HG02970 (cell line): ENCODE data around the gene ANKRD18B.
"Not testable (repeated sequence)": the region's sequence is repeated elsewhere in the genome, so short reads cannot be mapped to it uniquely, and the experiment has no call there.

Experiments used
- ATAC-seq: cut with Tn5 transposase; IDR thresholded peaks from one replicate; pipeline ENCODE4 v1.9.1; 2021; ENCODE audit warnings: mild to moderate bottlenecking, moderate library complexity, moderate number of reproducible peaks; ENCODE audit not compliant: unreplicated experiment, low FRiP score

Gene ANKRD18B

DNA sequence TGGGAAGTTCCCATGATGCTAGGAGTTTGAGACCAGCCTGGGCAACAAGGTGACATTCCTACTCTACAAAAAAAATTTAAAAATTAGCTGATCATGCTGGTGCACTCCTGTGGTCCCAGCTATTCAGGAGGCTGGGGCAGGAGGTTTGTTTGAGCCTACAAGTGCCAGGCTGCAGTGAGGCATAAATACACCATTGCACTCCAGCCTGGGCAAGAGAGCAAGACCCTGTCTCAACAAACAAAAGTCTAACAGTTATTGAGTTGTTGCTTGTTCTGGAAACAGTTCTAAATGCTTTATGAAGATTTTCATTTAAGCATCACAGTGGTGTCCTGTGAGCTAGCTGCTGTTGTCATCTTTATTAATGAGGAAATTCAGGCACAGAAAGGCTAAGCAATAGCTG lies 4.0 kb downstream of the ANKRD18B start:
- ATAC-seq, result not testable (repeated sequence)

DNA sequence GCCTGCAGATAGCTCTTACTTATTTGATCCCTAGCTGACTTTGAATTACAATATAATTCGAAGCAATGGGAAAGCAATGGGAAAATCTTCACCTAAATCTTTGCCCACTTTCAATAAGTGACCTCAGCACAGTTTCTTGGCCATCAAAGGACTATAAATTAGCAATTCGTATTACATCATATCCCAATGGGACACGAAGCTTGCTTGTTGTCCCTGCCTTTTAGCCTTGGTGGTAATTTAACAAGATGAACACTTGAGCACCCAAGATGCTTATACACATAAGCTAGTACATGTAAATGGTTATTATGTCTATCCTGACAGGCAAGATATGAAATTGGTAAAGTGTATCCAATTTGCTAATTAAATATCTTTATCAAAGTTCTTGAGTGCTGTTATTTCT lies 9.9 kb downstream of the ANKRD18B start:
- not testable (repeated sequence) for ATAC-seq

DNA sequence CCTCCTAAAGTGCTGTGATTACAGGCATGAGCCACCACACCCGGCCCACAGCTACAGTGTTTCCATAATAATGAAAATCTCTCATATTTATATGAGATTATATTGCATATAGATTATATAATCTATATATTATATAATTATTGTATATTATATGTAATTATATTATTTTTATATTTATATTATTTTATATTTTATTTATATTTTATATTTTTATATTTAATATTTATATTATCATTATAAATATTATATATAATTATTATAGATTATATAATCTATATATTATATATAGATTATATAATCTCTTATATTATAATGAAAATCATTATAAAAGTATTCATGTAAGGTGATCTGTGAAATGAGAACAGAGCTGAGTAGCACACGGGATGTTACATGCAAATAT lies 11.5 kb downstream of the ANKRD18B start:
- ATAC-seq, result no peak

DNA sequence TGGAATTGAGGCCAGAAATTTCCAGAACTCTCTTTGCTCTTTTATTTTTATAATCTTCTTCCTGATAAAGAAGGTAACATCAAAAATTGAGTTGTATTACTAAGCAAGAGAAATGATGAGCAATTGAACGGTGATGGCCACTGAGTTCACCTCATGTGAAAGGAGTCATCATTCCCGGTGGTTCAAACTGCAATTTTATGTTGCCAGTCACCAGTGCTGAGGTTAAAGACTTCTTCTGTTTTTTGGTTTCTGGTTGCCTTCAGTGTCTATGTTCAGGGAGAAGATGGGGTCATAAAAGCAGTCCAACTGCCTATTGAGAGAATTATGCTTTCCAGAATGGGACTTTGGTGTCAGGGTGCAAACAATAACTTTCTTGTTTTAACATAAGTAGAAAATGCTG lies 19.4 kb downstream of the ANKRD18B start:
- not testable (repeated sequence) for ATAC-seq

DNA sequence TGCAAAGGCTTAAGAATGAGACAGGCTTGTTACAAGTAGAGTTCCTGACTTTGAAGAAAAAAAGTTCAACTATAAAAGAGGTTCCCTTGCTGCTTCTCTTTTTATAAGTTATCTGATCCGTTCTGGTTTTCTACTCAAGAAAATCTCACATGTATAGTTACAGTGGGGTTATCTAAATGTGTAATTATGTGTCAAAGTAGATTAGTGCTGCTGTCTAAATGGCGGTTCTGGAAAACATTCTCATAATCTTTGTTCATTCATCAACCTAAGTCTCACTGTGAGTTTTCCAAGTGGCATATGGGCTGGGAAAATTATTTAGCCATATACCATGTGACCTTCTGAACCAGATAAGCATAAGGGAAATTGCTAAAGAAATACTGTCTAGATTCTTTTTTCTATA lies 21.7 kb downstream of the ANKRD18B start:
- not testable (repeated sequence) for ATAC-seq

DNA sequence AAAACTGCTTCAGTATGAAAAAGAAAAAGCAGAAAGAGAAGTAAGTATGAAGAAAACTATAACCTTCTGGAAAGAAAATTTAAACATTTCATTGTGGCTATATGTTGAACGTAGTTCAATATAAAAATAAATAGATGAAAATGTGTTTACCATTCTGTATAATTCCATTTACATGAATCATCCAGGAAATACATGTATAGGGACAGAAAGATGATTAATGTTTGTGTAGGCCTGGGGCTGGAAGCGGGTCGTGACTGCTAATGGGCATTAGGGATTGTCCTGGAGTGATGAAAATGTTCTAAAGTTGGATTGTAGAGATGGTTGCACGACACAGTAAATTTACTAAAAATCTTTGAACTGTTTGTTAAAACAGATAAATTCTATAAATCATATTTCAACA lies 24.8 kb downstream of the ANKRD18B start:
- ATAC-seq, result not testable (repeated sequence)

DNA sequence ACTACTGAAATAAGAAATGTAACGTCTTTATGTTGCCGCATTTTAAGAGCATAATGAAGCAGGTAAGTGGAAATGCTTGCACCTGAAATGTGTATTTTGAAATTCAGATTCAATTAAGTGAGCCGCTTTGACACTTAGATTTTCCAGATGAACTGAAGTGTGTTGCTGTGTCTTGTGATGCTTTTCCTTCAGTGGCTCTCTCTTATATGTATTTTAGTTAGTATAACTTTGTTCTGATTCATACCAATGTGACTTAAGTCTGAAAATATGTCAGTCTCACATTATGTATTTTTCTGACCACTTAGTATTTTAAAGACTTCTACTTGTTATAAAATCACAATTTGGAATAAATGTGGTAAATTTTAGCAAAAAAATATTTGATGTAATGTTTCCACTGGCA lies 25.4 kb downstream of the ANKRD18B start:
- not testable (repeated sequence) for ATAC-seq

DNA sequence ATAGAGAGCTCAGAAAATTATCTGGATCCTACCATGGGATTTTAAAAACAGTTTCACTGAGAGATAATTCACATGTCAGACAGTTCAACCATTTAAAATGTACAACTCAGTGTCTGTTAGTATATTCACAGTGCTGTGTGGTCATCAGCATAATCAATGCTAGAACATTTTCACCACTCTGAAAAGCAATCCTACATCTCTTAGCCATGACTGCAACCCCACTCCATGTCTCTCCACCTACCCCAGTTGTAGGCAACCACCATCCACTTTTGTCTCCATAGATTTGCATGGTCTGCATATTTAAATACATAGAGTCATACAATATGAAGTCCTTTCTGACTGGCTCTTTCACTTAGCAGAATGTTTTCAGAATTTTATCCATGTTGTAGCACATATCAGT lies 27.1 kb downstream of the ANKRD18B start:
- not testable (repeated sequence) for ATAC-seq

DNA sequence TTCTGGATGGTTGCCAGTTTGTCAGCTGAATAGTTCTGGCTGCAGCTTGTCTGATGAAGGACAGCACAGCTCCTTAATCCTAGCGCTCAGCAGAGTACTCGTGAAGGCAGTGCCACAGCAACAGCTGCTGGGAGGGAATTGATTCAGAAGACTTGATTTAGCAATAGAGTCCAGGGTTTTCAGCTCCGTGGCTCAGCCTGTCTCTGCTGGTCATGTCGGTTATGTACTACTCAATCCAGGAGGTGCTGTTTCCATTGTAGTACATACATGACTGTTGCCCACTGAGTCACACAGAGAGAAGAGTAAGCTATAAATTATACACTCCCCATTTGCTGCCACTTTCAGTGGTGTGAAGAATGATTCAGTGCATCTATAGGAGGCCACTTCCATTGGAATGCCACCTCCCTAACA lies 28.3 kb downstream of the ANKRD18B start:
- not testable (repeated sequence) for ATAC-seq

DNA sequence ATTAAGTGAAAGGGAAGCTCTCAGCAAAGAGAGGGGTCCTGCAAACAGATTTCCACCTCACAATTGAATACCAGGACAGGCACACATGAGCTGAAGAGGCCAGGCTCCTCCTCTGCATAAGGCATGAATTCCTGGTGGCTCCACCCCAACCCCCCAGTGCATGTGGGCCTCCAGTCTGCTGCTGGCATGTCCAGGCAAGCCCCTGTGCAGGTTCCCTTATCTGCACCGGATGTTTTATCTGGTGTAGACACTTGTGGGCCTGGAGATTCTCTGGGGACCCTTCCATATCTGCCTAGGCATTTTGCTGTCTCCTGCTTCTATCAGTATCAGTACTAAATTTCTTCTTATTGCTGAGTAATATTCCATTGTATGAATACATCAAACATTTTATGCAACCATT lies 36.2 kb downstream of the ANKRD18B start:
- ATAC-seq, result not testable (repeated sequence)

DNA sequence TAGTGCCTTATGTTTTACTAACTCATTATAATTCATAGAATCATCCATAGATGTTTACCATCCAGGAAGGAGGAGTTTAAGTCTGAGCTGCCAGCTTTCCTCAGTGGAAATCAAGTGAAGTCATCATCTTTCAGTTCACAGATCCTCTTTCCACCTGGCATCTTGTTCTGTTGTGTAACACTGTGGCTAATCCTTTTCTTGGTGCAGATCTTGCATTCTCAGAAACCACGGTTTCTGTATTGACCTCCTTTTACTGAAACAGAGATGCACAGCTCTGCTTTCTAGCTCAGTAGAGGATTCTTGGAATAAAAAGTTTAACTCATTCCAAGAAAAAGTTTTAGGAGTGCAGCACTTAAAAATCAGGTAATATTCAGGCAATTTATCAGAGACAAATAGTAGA lies 38.1 kb downstream of the ANKRD18B start:
- ATAC-seq, result not testable (repeated sequence)

DNA sequence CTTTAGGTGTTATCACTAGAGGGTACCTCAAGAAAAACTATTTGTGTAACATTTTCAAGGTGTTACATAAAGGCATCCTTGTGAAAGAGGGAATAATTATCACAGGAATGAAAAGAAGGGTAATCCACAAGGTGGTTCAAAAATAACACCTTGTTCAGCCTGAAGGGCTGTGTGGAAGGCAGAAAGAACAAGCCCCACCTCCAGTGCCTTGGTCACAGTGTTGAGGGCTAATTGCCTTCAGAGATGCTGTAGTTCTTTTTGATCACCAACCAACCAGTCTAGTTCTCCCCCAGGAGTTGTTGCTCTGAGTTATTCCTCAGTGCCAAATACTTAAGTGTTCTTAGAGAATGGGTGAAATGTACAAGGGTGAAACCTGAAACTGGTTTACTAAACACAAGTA lies 43.7 kb downstream of the ANKRD18B start:
- not testable (repeated sequence) for ATAC-seq

DNA sequence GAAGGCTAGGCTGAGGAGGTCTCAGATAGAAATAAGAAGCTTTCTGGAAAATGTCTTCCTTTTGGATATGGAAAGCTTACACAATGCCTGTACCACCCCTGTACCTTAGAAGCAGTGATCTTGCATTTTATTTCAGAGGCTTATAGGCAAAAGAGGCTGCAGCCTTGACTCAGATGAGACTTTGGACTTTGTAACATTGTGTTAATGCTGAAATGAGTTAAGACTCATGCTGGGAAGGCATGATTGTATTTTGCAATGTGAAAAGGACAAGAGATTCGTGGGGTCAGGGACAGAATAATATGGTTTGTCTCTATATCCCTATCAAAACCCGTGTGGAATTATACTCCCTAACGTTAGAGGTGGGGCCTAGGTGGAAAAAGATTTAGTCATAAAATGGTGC lies 53.7 kb downstream of the ANKRD18B start:
- not testable (repeated sequence) for ATAC-seq

DNA sequence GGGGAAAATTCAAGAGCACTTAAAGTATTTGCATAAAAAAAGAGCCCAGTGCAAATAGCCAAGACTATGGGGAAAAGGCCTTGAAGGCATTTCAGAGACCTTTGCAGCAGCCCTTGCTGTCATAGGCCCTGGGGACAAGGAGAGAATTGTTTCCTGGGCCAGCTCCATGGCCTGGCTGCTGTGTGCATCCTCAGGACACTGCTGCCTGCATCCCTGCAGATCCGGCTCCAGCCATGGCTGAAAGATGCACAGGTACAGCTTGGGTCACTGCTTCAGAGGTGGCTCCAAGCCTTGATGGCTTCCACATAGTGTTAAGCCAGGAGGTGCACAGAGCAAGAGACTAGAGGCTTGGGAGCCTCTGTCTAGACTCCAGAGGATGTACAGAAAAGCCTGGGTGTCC lies 55.9 kb downstream of the ANKRD18B start:
- ATAC-seq, result not testable (repeated sequence)

DNA sequence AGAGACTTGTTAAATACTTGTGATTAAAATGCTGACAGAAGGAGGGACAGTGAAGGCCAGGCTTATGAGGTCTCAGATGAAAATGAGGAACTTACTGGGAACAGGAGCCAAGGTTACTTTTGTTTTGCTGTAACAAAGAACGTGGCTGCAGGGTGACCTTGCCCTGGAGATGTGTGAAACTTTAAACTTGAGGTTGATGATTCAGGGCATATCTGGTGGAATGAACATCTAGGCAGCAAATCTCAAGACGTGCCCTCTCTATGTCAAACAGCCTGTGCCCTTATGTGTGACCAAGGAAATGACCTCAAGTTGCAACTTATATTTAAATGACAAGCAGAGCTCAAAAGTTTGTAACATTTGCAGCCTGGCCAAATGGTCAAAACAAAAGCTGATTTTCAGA lies 58.6 kb downstream of the ANKRD18B start:
- ATAC-seq, result not testable (repeated sequence)

DNA sequence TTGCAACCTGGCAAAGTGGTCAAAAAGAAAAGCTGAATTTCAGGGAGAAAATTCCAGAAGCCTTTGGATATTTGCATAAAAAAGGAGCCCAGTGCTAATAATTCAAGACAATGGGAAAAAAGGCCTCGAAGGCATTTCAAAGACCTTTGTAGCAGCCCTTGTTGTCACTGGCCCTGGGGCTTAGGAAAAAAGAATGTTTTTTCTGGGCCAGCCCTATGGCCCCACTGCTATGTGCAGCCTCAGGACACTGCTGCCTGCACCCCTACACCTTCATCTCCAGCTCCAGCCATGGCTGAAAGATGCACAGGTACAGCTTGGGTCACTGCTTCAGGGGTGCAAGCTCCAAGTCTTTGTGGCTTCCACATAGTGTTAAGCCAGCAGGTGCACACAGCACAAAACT lies 62.1 kb downstream of the ANKRD18B start:
- not testable (repeated sequence) for ATAC-seq

DNA sequence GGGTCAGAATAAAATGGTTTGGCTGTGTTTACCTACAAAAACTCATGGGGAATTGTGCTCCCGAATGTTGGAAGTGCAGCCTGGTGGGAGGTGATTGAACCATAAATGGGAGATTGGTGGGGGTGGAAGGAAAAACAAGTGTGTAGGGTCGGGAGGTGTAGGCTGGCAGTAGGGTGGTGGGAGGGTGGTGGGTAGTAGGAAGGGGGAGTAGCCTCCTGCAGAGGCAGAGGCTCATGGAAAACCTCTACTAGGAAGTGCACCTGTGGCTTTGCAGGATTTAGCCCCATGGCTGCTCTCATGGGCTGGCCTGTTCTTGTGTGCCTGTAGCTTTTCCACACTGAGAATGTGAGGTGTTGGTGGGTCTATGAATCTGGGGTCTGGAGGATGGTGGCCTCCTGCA lies 63.7 kb downstream of the ANKRD18B start:
- not testable (repeated sequence) for ATAC-seq

DNA sequence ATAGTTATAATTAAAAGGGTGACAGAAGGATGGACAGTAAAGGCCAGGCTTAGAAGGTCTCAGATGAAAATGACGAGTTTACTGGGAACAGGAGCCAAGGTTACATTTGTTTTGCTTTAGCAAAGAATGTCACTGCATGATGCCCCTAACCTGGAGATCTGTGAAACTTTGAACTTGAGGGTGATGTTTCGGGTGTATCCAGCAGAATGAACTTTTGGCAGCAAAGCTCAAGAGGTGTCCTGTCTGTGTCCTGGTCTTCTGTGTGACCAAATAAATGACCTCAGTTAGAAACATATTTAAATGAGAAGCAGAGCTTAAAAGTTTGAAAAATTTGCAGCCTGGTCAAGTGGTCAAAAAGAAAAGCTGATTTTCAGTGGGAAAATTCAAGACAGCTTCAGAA lies 64.8 kb downstream of the ANKRD18B start:
- not testable (repeated sequence) for ATAC-seq

DNA sequence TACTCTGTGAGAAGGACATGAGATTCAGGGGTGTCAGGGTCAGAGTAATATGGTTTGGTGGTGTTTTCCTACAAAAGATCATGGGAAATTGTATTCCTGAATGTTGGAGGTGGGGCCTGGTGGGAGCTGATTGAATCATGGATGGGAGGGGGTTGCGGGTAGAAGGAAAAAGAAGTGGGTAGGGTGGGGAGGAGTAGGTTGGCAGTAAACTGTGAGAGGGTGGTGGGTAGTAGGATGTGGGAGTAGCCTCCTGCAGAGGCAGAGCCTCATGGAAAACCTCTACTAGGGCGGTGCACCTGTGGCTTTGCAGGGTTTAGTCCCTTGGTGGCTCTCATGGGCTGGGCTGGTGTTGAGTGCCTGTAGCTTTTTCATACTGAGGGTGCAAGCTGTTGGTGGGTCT lies 66.8 kb downstream of the ANKRD18B start:
- ATAC-seq, result not testable (repeated sequence)

DNA sequence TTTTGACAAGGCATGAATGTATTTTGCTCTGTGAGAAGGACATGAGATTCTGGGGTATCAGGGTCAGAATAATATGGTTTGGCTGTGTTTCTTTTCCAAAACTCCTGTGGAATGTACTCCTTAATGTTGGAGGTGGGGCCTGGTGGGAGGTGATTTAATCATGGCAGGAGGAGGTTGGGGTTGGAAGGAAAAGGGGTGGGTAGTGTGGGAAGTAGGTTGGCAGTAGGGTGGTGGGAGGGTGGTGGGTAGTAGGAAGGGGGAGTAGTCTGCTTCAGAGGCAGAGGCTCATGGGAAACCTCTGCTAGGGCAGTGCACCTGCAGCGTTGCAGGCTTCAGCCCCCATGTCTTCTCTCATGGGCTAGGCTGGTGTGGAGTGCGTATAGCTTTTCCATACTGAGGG lies 72.9 kb downstream of the ANKRD18B start:
- ATAC-seq, result not testable (repeated sequence)

DNA sequence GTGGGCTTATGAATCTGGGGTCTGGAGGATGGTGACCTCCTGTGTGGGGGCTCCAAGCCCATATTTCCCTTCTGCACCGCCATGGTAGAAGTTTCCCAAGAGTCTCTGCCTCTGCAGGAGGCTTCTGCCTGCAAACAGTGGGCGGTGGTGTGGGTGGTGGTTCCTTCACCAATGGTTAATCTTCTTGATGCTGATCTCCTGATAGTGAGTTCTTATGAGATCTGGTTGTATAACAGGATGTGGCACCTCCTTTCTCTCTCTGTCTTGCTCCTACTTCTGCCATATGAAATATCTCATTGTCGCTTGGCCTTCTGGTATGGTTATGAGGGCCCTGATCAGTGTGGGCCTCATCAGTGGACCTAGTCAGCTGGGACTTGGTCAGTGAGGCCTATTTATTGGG lies 73.3 kb downstream of the ANKRD18B start:
- ATAC-seq, result not testable (repeated sequence)

DNA sequence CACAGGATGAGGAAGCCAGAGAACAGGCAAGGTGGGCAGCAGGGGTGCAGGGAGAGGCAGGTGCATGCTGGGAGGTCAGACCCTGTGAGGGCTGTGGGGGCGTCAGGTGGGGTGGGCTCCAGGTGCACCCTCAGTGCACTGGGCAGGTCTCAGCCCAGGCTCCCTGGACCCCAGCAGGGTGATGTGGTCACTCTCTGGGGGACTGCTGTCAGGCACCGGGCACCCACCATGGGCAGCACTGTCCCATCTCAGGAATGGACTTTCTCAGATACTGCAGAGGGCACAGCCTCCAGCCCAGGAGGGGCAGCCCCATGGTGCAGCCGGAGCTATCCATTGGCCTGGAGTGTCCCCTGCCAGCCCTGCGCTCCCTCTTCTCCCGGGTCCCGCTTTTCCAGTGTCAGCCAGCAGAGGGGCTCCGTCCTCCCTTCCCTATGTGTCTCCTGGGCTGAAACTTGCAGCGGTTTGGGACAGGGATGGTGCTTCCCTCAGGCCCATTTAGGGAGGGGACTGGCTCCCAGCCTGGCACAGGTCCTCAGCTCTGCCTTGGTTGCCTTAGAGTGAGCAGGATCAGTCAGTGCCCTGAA lies 74.8 kb downstream of the ANKRD18B start:
- ATAC-seq, result not testable (repeated sequence)

DNA sequence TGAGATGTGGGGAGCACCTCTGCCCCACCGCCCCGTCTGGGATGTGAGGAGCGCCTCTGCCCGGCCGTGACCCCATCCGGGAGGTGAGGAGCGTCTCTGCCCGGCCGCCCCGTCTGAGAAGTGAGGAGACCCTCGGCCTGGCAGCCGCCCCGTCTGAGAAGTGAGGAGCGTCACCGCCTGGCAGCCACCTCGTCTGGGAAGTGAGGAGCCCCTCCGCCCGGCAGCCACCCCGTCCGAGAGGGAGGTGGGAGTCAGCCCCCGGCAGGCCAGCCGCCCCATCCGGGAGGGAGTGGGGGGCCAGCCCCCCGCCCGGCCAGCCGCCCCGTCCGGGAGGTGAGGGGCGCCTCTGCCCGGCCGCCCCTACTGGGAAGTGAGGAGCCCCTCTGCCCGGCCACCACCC lies 76.9 kb downstream of the ANKRD18B start:
- not testable (repeated sequence) for ATAC-seq
